GM19043 (cell line): ENCODE results near the gene BET1.

Source experiments
- ATAC-seq: cut with Tn5 transposase; IDR thresholded peaks from one replicate; pipeline ENCODE4 v1.9.1; 2021; ENCODE audit warnings: low read depth; ENCODE audit not compliant: unreplicated experiment

BET1 gene

GRCh38 chr7:94015538-94015937, 11.4 kb upstream of the BET1 start:
- no peak for ATAC-seq

GRCh38 chr7:94012746-94013145, 8.6 kb upstream of the BET1 start:
- no peak for ATAC-seq

- ATAC-seq: no peak
Observed at GRCh38 chr7:94011714-94012353, 7.7 kb upstream of the BET1 start.

GRCh38 chr7:94008537-94008936, 4.4 kb upstream of the BET1 start:
- ATAC-seq: no peak

- no peak for ATAC-seq
Observed at GRCh38 chr7:94005753-94006152, 1.6 kb upstream of the BET1 start.

GRCh38 chr7:94003446-94004023, 620 bp downstream of the BET1 start:
- ATAC-seq: peak; percentile 24

GRCh38 chr7:94001396-94001795, 2.8 kb downstream of the BET1 start:
- ATAC-seq: no peak

GRCh38 chr7:93997868-93998267, 6.3 kb downstream of the BET1 start:
- ATAC-seq: no peak

GRCh38 chr7:93992421-93993110, 11.6 kb downstream of the BET1 start:
- peak; percentile 70 for ATAC-seq

- no peak for ATAC-seq
Observed at GRCh38 chr7:93987297-93987696, 16.9 kb downstream of the BET1 start.

GRCh38 chr7:93985101-93985500, 19.1 kb downstream of the BET1 start:
- no peak for ATAC-seq

GRCh38 chr7:93984024-93984423, 20.1 kb downstream of the BET1 start:
- no peak for ATAC-seq

GRCh38 chr7:93981480-93981874, 22.7 kb downstream of the BET1 start:
- ATAC-seq: no peak

- ATAC-seq: no peak
Observed at GRCh38 chr7:93980744-93981479, 23.2 kb downstream of the BET1 start.

- no peak for ATAC-seq
Observed at GRCh38 chr7:93977211-93977950, 26.8 kb downstream of the BET1 start.

GRCh38 chr7:93973134-93973533, 31.0 kb downstream of the BET1 start:
- no peak for ATAC-seq

GRCh38 chr7:93972029-93972725, 32.0 kb downstream of the BET1 start:
- no peak for ATAC-seq

- ATAC-seq: no peak
Observed at GRCh38 chr7:93968911-93969620, 35.1 kb downstream of the BET1 start.

GRCh38 chr7:93964813-93965212, 39.3 kb downstream of the BET1 start:
- no peak for ATAC-seq
